ENCODE results near the gene MCMBP.
"Not testable (repeated sequence)": the region's sequence is repeated elsewhere in the genome, so short reads cannot be mapped to it uniquely, and the experiment has no call there.

Gene MCMBP

DNA sequence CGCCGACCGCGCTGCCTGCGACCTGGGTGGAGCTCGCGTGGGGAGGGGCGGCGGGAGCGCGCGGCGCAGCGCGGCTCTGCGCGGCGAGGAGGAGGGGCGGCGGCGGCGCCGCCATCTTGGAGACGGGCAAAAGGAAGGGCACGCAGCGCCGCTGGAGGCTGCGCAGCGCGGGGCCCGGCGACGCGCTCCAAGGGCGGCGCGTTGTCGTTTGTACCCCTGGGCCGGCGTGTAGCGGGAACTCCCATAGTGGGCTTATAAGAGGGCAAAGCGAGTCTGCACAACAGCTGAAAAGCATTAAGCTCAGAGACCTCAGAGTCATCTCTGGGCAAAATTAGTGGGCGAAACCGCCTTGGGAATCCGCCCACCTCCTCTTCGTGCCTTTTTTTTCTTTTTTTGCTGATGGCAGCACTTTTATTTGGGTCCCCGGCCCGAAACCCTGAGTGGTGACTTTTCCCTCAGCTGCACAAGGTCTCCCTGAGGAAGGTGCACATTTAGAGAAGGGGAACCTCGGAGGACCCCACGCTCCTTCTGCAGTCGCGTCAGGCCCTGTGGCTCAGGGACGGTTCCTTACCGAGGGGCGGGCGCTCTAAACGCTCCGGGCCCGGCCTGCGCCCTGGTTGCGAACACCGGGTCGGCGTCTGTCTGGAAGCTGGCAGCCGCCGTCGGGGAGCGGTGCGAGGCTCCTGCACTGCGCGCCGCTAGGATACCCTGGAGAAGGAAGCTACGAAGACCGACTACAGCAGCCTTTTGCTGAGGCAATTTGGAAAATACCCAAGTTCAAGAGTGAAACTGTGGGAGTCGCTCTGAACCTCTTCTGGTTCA, 428 bp upstream of the MCMBP start:
- FAIRE-seq, result no peak

DNA sequence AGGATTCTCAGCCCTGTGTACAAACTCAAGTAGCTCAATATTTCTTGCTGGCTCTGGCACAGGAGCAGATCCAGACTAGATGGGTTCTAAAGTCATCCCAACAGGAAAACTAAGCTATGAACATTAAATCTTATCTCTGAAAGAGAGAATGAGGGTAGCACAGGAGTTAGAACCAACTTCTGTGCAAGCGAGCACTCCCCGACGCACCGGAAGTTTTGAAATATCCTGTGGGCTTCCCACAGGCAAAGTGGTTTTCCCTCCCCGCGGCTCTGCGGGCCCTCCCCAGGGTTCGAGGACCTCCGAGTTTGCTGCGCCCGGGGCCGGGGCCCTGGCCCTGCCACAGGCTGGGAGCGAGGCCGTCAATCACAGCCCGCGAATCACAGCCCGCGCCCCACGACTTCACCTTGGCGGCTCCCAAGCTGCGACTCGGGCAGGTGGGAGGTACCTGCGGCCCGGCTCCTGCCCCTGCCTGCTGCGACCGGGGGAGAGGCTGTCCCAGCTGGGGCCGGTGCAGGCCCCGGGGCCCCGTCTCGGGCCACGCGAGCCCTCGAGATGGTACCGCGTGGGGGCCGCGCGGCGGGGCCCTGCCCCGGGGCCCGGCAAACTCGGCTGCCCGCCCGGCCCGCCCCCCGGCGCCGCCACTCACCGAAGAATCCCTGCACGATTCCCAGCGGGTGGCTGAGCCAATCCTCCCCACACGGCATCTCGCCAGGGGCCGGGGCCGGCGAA, 598 bp downstream of the MCMBP start:
- FAIRE-seq, result no peak

DNA sequence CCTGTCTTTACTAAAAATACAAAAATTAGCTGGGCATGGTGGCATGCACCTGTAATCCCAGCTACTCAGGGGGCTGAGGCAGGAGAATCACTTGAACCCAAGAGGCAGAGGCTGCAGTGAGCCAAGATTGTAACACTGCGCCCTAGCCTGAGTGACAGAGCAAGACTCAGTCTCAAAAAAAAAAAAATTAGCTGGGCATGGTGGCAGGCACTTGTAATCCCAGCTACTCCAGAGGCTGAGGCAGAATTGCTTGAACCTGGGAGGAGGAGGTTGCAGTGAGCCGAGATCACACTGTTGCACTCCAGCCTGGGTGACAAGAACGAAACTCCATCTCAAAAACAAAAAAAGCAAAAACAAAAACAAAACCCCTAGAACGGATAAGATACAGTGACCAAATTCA, 3.2 kb downstream of the MCMBP start:
- FAIRE-seq, result not testable (repeated sequence)

DNA sequence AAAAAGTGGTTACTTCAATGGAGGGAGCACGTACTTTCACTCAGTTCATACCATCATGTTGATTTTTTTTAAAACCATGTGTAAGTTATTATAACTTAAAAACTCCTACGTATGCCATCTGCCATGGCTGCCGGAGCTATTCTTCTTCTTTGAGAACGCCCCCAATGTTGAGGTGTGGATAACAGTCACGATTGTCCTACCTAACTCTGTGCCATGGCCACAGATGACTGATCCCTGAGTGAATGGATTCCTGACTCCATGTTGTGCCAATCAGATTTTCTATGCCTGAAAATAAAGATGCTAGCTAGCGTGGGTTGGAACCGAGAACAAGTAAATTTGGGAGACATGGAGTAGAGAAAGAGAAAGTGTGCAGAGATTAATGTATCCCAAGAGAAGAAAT, 5.3 kb downstream of the MCMBP start:
- FAIRE-seq, result no peak

DNA sequence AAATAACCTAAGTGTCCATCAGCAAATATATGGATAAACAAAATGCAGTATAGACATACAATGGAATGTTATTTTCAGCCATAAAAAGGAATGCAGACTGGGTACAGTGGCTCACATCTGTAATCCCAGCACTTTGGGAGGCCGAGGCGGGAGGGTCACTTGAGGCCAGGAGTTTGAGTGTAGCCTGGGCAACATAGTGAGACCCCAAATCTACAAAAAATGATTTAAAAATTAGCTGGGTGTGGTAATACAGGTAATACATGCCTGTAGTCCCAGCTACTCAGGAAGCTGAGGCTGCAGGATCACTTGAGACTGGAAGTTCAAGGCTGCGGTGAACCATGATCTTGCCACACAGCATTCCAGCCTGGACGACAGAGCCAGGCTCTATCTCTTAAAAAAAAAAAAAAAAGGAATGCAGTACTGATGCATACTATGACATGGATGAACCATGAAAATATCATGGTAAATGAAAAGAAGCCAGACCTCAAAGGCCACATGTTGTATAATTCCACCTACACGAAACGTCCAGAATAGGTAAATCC, 6.9 kb downstream of the MCMBP start:
- FAIRE-seq, result no peak

DNA sequence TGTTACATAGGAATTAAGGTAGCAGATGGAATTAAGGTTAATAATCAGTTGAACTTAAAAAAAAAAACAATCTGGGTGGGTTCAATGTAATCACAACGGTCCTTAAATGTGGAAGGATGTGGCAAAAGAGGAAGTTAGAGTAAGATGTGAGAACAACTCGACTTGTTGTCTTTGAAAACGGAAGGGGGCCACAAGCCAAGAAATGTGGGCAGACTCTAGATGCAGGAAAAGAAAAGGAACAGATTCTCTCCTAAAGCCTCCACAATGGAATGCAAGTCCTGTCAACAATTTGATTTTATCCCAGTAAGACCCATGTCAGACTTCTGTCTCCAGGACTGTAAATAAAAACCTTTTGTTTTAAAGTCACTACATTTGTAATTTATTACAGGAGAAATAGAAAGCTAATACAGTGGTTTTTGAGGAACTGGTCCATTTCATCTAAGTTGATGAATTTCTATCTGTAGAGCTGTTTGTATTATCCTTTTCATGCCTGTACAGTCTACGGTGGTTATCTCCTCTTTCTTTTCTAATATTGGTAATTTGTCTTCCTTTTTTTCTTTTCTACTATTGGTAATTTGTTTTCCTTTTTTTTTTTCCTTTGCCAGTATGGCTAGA, 8.6 kb downstream of the MCMBP start:
- FAIRE-seq, result no peak

DNA sequence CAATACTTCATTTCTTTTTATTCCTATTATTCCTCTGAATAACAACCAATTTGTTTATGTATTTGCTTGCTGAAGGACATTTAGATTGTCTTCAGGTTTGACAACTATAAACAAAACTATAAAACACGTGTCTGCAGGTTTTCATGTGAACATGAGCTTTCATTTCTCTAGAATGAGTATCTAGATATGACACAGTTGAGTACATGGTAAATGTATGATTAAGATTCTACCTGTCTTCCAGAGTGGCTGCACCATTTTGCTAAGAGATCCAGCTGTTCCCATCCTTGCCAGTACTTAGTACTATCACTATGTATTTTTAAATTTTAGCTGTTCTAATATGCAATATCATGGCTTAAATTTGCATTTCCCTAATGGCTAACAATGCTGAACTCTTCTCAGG, 10.1 kb downstream of the MCMBP start:
- FAIRE-seq, result no peak

DNA sequence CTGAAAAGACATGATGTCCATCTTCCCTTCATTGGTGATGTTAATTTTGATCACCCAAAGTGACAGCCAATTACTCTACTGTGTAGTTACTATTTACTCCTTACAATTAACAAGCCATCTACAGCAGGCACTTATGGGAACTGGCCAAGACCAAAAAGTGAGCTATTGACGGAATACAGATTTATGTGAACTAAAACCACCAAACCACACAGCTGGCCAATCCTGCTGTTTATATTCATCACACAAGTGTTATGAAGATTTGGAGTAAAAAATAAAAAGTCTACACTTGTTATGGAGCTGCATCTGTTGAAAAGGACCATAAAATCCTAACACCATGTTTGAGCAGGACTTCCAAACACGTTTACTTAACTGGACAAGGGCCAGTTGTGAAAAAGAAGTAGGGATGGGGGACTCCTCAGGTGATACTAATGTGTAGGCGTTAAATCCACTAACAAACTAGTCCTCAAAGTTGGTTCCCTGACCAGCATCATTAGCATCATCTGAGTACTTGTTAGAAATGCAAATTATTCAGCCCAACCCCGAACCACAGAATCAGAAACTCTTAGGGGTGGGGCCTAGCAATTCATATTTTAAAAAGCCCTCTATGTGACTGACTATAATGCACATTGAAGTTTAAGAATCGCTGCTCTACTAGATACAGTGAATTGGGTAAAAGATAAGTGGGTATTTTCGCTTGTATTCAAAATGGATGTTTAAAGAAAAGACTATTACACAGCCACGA, 11.6 kb downstream of the MCMBP start:
- FAIRE-seq, result no peak

DNA sequence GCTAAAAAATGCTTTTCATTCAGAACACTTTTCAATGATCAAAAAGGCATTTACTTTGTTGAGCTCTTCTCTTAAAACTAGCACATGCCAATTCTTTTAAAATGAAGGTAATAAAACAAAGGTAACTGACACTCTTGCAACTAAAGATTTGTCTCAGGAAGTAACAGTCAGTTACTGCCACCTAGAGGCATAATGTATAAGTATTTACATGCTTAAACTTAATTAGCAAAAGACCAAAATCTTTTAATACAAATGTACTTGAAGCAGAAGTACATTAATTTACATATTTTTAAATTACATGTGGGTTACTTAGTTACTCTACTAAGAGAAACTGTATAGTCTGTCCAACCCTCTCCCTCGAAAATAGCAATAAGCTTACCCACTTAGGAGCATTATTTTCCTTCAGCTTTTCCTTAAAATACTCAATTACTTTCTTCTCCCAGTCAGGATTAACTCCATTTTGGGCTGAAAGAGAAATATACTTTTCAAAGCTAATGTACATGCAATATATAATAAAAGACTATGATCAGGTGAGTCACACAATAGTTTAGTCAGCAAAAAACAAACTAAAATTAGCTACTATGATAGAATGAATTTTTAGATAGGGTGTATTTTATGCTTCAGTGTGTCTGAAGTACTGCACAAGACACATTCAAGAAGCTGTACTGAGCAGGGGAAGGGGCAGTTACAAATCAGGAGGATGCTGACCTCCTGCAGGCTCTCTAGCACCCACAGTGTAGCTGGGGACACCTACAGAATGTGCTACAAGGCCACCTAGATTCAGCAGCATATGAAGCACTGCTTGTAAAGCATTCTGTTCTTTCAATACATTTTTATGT, 13.0 kb downstream of the MCMBP start:
- FAIRE-seq, result peak; percentile 87

DNA sequence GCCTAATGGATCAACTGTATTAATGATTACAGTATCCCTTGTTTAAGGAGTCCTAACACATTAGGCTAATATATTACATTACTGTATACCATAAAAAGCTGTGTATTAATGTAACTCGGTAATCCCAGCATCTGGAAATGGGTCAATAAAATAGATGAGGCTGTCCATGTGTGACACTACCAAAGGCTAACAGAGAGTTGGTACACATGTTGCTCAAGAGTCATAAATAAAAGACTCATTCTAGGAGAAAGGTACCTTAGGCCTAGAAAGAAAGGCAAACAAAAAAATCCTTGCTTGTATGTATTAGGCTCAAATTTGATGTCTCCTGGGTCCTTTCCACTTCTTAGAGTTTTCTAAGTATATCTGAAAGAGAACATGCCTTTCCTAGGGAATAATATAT, 14.6 kb downstream of the MCMBP start:
- no peak for FAIRE-seq

DNA sequence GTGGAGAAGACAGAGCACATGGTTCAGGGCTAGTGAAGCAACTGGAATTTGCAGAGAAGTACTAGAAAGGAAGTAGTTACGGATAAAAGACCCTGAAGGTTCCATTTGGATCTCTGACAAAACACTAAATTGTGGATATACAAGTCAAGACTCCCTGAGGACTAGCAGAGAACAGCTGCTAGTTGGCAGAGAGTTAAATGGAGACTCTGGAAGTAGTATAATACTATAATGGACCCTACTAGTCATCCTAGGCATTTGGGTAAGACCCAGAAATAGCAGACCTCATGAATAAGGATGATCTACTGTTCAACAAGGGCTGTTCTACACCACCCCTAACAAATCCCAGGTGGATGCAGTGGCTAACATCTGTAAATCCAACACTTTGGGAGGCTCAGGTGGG, 19.1 kb downstream of the MCMBP start:
- no peak for FAIRE-seq

DNA sequence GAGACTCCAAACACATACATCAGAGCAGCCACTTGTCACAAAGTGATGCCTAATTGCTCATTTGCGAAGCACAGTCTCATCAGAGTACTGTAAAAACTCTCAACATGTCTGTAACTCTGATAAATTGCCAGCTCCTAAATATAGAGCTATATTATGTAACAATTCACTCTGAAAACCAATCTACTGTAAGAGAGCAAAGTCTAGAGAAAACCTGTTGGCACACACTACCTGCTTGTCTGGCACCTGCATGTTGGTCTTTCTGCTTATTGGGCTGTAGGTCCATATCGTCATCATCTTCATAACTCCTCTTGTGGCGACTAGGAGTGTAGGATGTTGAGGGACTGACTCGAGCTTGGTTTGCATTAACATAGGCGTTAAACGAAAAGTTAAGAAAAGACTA, 19.8 kb downstream of the MCMBP start:
- no peak for FAIRE-seq

DNA sequence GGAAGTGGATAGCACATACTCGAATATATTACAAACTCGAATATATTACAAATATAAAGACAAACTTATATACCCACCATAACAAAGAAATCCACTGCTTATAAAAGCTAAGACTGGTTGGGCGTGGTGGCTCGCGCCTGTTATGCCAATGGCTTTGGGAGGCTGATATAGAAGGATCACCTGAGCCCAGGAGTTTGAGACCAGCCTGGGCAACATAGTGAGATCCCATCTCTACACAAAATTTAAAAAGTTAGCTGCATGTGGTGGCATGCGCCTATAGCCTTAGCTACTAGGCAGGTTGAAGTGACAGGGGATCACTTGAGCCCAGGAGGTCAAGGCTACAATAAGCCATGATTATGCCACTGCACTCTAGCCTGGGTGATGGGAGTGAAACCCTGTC, 20.4 kb downstream of the MCMBP start:
- no peak for FAIRE-seq

DNA sequence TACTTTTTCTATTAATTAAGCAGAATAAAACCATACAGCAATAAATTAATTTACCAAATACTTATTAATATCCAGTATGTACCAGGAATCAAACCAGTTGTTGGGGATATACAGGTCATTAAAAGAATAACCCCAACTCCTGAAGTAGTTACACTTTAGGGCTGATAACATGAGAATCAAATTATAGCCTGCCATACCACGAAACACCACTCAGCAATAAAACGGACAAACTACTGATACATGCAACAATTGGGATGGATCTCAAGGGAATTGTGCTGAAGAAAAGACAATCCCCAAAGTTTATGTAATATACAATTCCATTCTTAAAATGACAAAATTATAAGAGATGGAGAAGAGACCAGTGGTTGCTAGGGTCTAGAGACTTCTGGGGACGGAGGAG, 22.7 kb downstream of the MCMBP start:
- no peak for FAIRE-seq

DNA sequence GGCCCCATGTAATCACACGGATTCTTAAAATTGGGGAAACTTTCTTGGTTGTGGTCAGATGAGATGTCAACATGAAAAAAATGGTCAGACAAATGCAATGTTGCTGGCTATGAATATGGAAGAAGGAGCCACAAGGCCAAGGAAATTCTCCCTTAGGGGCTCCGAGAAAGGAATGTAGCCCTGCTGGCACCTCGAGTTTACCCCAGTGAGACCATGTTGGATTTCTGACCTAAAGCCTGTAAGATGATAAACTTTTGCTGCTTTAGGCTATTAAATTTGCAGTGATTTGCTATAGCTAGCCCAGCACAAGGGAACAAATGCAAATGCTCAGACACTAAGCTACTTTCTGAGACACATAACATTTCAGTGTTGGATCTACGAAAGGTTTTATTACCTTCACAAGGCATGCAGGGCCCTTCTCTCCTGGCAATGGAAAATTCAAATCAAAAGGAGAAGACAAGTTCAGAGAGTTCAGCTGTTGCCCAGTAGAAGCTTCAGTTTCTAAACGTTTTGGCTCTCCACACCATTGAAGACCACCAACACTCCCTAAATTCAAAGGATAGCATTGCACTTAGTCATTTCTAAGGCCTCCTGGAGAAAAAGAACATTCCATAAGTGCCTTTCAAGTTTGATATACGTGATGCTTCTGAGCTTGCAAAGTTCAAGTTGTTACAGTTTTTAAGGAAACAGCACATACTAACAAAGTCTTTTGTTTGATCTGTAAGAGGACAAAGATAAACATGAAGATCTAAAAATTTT, 23.4 kb downstream of the MCMBP start:
- FAIRE-seq, result no peak

DNA sequence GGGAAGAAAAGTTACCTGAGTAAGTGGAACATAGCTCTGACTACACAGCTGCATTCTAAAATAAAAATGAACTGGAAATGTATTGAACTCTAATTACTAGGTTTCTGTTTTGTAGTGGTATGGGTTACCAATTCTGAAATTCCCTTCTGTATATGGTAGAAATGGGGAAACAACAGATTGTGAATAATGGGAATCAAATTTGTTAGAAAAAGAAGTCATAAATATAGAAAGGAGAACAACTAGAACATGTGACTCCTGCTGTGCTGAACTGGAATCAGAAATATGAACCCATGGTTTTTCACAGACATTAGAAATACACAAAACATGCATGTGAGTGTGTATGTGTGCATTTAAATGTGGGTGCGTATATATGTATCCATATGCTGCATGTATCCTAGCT, 27.0 kb downstream of the MCMBP start:
- no peak for FAIRE-seq

DNA sequence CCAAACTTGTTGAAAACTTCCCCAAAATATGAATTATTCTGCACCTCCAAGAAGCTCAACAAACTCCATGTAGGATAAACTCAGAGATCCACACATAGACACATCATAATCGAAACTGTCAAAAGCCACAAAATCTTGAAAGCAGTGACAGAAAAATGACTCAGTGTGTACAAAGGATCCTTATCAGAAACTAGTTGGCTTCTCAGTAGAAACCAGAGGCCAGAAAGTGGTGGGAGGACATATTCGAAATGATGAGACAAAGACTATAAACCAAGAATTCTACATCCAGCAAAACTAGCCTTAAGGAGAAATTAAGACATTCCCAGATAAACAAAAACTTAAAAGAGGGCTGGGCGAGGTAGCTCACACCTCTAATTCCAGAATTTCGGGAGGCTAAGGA, 38.5 kb downstream of the MCMBP start:
- no peak for FAIRE-seq

DNA sequence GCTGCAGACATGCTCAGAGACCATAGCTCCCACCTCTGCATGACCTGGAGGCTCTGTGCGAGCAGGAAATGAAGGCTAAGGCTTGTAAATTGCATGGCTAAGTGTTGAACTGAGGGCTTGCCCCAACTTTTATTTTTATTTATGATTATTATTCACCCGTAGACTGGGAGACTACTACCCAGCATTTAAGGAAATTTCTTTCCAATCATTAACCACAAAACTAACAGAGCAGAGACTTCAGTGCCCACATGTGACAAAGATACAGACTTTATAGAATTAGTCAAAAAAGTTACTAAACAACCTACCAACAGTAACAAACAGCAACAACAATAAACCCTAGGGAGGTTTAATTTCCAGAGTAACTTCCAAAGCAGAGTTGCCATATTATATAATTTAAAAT, 39.7 kb downstream of the MCMBP start:
- no peak for FAIRE-seq

DNA sequence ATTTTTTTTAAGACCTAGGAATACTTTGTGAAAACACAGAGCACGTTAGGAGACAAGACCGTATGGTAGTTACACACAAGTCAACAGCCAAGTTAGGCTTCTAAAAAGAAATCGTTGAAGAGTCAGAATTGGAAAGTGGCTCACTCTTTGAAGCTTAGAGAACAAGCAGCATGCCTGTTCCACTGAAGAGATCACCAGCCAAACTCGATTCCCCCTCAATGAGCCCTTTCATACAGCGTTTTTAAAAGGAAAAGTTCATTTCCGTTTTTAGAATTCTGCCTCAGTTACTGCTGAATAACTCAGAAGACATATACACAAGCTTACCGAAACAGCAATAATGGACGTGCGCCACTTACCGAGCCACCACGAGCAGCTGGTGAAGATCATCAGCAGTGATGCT, 41.0 kb downstream of the MCMBP start:
- FAIRE-seq, result no peak

DNA sequence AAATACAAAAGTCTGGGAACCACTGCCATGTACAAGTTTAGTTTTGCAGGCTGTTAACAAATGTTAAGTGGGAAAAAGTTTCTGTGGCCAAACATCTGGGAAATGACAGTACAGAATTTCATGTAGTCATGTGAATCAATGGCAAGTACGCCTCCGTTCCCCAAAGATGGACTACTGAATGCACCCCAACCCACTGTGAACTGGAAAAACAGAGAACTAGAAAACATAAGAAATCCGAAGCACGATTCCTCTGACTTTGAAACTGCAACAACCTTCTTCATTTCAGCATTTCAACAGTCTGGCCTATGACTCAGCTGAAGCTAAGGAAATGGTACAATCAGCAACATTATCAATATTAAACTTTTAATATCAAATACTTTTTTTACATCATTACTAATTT, 41.8 kb downstream of the MCMBP start:
- FAIRE-seq, result no peak

DNA sequence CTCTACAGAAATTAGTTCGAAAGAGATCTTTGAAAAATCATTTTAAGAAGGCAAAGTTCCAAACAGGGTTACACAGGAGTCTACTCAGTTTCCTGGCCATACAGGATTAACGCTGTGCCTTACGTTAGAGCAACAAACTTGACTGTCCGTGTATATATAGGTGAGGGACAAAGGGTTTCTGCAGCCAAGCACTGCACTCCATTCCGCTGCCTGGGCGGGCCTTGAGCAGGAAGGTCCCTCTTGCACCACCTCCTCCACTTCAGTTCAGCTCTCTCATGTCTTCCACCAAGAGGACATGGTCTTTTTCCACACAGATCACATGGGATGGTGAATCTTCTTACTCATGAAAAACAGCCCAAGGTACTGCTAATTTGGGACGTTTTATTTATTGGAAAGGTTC, 43.2 kb downstream of the MCMBP start:
- no peak for FAIRE-seq
